Measurements from ENCODE around the gene VSTM2B. TPM values are rescaled to one million over a fixed set of nuclear protein-coding genes. Genes with fewer than 3 reads are reported as not detected.

The VSTM2B gene
- total and polyA plus RNA-seq, 2 of the 13 experiments (the other 11 are each of a cell fraction or from before 2014, with no cell fraction given), result not detected

- TF ChIP-seq RNF219 (CRISPR knock-in tag; IDR thresholded peaks at IDR 0.05), result no peak
- TF ChIP-seq ZGPAT (CRISPR knock-in tag; IDR thresholded peaks at IDR 0.05), result peak; percentile 40; the same call in 1 of the 2 replicates
- no peak for TF ChIP-seq PBX3 (CRISPR knock-in tag; IDR thresholded peaks at IDR 0.05; ENCODE audit: borderline replicate concordance)
- TF ChIP-seq GLI4 (CRISPR knock-in tag; IDR thresholded peaks at IDR 0.05; ENCODE audit: borderline replicate concordance), result no peak
- TF ChIP-seq MTA1 (CRISPR knock-in tag; IDR thresholded peaks at IDR 0.05; ENCODE audit: borderline replicate concordance), result peak; percentile 49; the same call in 1 of the 2 replicates
- TF ChIP-seq ARID2 (CRISPR knock-in tag; IDR thresholded peaks at IDR 0.05; ENCODE audit: borderline replicate concordance), result no peak
- no peak for TF ChIP-seq ZBTB49 (CRISPR knock-in tag; IDR thresholded peaks at IDR 0.05; ENCODE audit: borderline replicate concordance)
- TF ChIP-seq ZNF407 (CRISPR knock-in tag; IDR thresholded peaks at IDR 0.05; ENCODE audit: not compliant biosample characterization), result no peak
- no peak for TF ChIP-seq ETV5 (CRISPR knock-in tag; IDR thresholded peaks at IDR 0.05; ENCODE audit: borderline replicate concordance)
- no peak for TF ChIP-seq ZFP82 (CRISPR knock-in tag; IDR thresholded peaks at IDR 0.05; ENCODE audit: borderline replicate concordance)
Measured at GRCh38 chr19:29605653-29606419, 80.0 kb downstream of the VSTM2B start, which contains the start of gene POP4 (continued).
